ENCODE results near the gene HS3ST4.

- TF ChIP-seq JUNB (IDR thresholded peaks at IDR 0.05; ENCODE audit: unreplicated experiment) (no peak), CTCF (conservative IDR thresholded peaks at IDR 0.05; ENCODE audit: low read depth in 2 of 2) (no peak), NANOG (IDR thresholded peaks at IDR 0.05; ENCODE audit: borderline replicate concordance) (no peak), EZH2phosphoT487 (IDR thresholded peaks at IDR 0.05; ENCODE audit: unreplicated experiment) (no peak), EZH2 (IDR thresholded peaks at IDR 0.05; ENCODE audit: low read depth, unreplicated experiment) (no peak), POLR2AphosphoS5 (IDR thresholded peaks at IDR 0.05; ENCODE audit: low read depth) (no peak), ZNF114 (CRISPR knock-in tag; IDR thresholded peaks at IDR 0.05) (no peak), REST (IDR thresholded peaks at IDR 0.05; ENCODE audit: unreplicated experiment) (no peak), ZNF331 (CRISPR knock-in tag; IDR thresholded peaks at IDR 0.05; ENCODE audit: low read depth) (no peak), CREB1 (CRISPR knock-in tag; IDR thresholded peaks at IDR 0.05; ENCODE audit: low read depth) (no peak), STAT1 (IDR thresholded peaks at IDR 0.05; ENCODE audit: unreplicated experiment) (no peak)
Measured at GRCh38 chr16:25799816-25800215, 108.1 kb downstream of the HS3ST4 start.
